ENCODE data around the gene ACTR3C. TPM values are rescaled to one million over a fixed set of nuclear protein-coding genes. Genes with fewer than 3 reads are reported as not detected.

The ACTR3C gene
- total and polyA plus RNA-seq, 2 of the 13 experiments (the other 11 are each of a cell fraction or from before 2014, with no cell fraction given), result 3.8 to 7.5 TPM

- Histone ChIP-seq H3K4me1 (ENCODE audit: insufficient read depth, low read length) (peaks cover 38% of the 10 kb centered on the region), H3K27me3 (ENCODE audit: control insufficient read depth in 1 of 2, insufficient read depth in 2 of 2, low read length in 2 of 2) (no peaks in the 10 kb centered on the region), H3K36me3 (replicated peaks in 1 of 2; ENCODE audit: control insufficient read depth in 1 of 2, insufficient read depth in 2 of 2, low read length in 2 of 2) (no peaks in the 10 kb centered on the region), H3K4me2 (ENCODE audit: low read depth, low read length) (peak overlapping the region; percentile 29; the same call in 1 of the 2 replicates), H3K9me3 (ENCODE audit: low read length) (no peaks in the 10 kb centered on the region), H3K9ac (ENCODE audit: insufficient read depth, low read depth, low read length) (no peak overlapping the region), H3K79me2 (ENCODE audit: insufficient read depth, low read length) (no peaks in the 10 kb centered on the region), H3K27ac (ENCODE audit: extremely low read length, insufficient read depth, low read length) (no peak overlapping the region), H3K4me3 (replicated peaks in 1 of 3; ENCODE audit: insufficient read depth in 1 of 3, low read depth in 2 of 3, low read length in 3 of 3) (no peak overlapping the region), H2AFZ (ENCODE audit: low read length) (no peak overlapping the region), H4K20me1 (ENCODE audit: insufficient read depth, low read length) (no peaks in the 10 kb centered on the region)
- whole genome bisulfite sequencing (ENCODE audit: low lambda C conversion rate), result 52% methylated on average over 18 of the region's 18 CpGs
- intact Hi-C loops (cut with micrococcal nuclease; ENCODE audit: unreplicated experiment), result no loop called here
- ATAC-seq (peak; percentile 43), DNase-seq (ENCODE audit: low spot score) (no peak), FAIRE-seq (no peak)
- no TSS peak for BruUV-seq (replicated peaks)
- ChIA-PET POLR2A (interaction anchor here (0.9 to 2.0 kb wide), 3 partner anchors 16 to 39 kb away, joined by 3 to 7 read pairs (median 4); partner anchors contain the start of genes ACTR3C and LRRC61), CTCF (ENCODE audit: low intra/inter-chr PET ratio, low total read pairs) (no interaction called here)
- in situ Hi-C loops (cut with HindIII; ENCODE audit: extremely low pct_ligation_motif_present, low pct_unique_long_range_greater_than_20kb), result no loop called here
- TF ChIP-seq ZSCAN25 (CRISPR knock-in tag; IDR thresholded peaks at IDR 0.05) (peak; percentile 74; the same call in 1 of the 2 replicates), NR2F6 (IDR thresholded peaks at IDR 0.05) (no peak), NR2F6 (CRISPR knock-in tag; IDR thresholded peaks at IDR 0.05) (no peak)
These were observed 38.7 kb upstream of the ACTR3C start for GRCh38 chr7:150361807-150362621.

- CTCF ChIA-PET (ENCODE audit: low intra/inter-chr PET ratio, low total read pairs), result no interaction called here
- no peak overlapping the region for H3K9ac ChIP-seq (ENCODE audit: insufficient read depth, low read depth, low read length)
- POLR2A ChIA-PET, result interaction anchor here (0.9 to 2.0 kb wide), 4 partner anchors 17 to 38 kb away, joined by 3 to 7 read pairs (median 4); partner anchors contain the start of genes ACTR3C and LRRC61
- H3K4me3 ChIP-seq (replicated peaks in 1 of 3; ENCODE audit: insufficient read depth in 1 of 3, low read depth in 2 of 3, low read length in 3 of 3), result no peak overlapping the region
- DNase-seq (ENCODE audit: low spot score) (no peak), FAIRE-seq (no peak), ATAC-seq (no peak)
- no peaks in the 10 kb centered on the region for H4K20me1 ChIP-seq (ENCODE audit: insufficient read depth, low read length)
- no TSS peak for BruUV-seq (replicated peaks)
- H3K36me3 ChIP-seq (replicated peaks in 1 of 2; ENCODE audit: control insufficient read depth in 1 of 2, insufficient read depth in 2 of 2, low read length in 2 of 2), result no peaks in the 10 kb centered on the region
- no peak overlapping the region for H3K27ac ChIP-seq (ENCODE audit: extremely low read length, insufficient read depth, low read length)
- no peak overlapping the region for H3K4me2 ChIP-seq (ENCODE audit: low read depth, low read length)
- H3K27me3 ChIP-seq (ENCODE audit: control insufficient read depth in 1 of 2, insufficient read depth in 2 of 2, low read length in 2 of 2), result no peaks in the 10 kb centered on the region
- no peak overlapping the region for H2AFZ ChIP-seq (ENCODE audit: low read length)
- H3K4me1 ChIP-seq (ENCODE audit: insufficient read depth, low read length), result peaks cover 41% of the 10 kb centered on the region
- H3K9me3 ChIP-seq (ENCODE audit: low read length), result no peaks in the 10 kb centered on the region
- no peaks in the 10 kb centered on the region for H3K79me2 ChIP-seq (ENCODE audit: insufficient read depth, low read length)
- 60% methylated on average over 7 of the region's 7 CpGs for WGBS (ENCODE audit: low lambda C conversion rate)
- intact Hi-C loops (cut with micrococcal nuclease; ENCODE audit: unreplicated experiment), result no loop called here
- in situ Hi-C loops (cut with HindIII; ENCODE audit: extremely low pct_ligation_motif_present, low pct_unique_long_range_greater_than_20kb), result no loop called here
- TF ChIP-seq ARID5B (CRISPR knock-in tag; IDR thresholded peaks at IDR 0.05), result no peak
- TF ChIP-seq IKZF5 (CRISPR knock-in tag; IDR thresholded peaks at IDR 0.05), result no peak
- TF ChIP-seq GPBP1L1 (CRISPR knock-in tag; IDR thresholded peaks at IDR 0.05), result no peak
- TF ChIP-seq HOMEZ (CRISPR knock-in tag; IDR thresholded peaks at IDR 0.05; ENCODE audit: low read depth), result no peak
- TF ChIP-seq E2F5 (CRISPR knock-in tag; conservative IDR thresholded peaks at IDR 0.05), result no peak
These were observed 38.1 kb upstream of the ACTR3C start for GRCh38 chr7:150361402-150361801.

Data from HepG2 (cell line).